Lower lobe of right lung (tissue), 2 donors: Measurements from ENCODE around the gene TBC1D8. TPM values are rescaled to one million over a fixed set of nuclear protein-coding genes. Genes with fewer than 3 reads are reported as not detected.
"Not testable (repeated sequence)": the region's sequence is repeated elsewhere in the genome, so short reads cannot be mapped to it uniquely, and the experiment has no call there.

ENCODE experiments used
- ATAC-seq, 2 donors: fragments of 200-7000 bp; cut with Tn5 transposase; one replicate each; pipeline ENCODE4 v1.9.1; 2020 to 2022; ENCODE audit warnings: mild to moderate bottlenecking in 2 of 2, moderate library complexity in 2 of 2
- DNase-seq: peaks from one replicate; pipeline ENCODE4 v3.0.0-alpha.2; 2020
- H3K27ac ChIP-seq: fragments of 200-600 bp; one replicate; pipeline ENCODE4 v1.8.0; 2022
- H3K27me3 ChIP-seq: fragments of 200-600 bp; one replicate; pipeline ENCODE4 v1.8.0; 2022; ENCODE audit warnings: low read depth
- H3K36me3 ChIP-seq: fragments of 200-600 bp; one replicate; pipeline ENCODE4 v1.8.0; 2022; ENCODE audit warnings: mild to moderate bottlenecking
- H3K4me1 ChIP-seq: fragments of 200-600 bp; one replicate; pipeline ENCODE4 v1.8.0; 2022
- H3K4me3 ChIP-seq: fragments of 200-600 bp; one replicate; pipeline ENCODE4 v1.8.0; 2022; ENCODE audit warnings: mild to moderate bottlenecking
- H3K9me3 ChIP-seq: fragments of 200-600 bp; one replicate; pipeline ENCODE4 v1.8.0; 2022
- intact Hi-C: fragments of 100-400 bp; cut with DNase I; formaldehyde crosslinking; loops from one replicate; pipeline ENCODE4 v1.11.0; 2022
- total RNA-seq: library from RNA; stranded (reverse); fragmentation: NEBNext Ultra II Directional; extraction: Animal tissue kit (Norgen Biotek cat#: 25700); gene quantifications from one replicate; pipeline ENCODE4 v1.2.1, GENCODE V29; 2021
- TF ChIP-seq, protein P1 (sequence below): fragments of 200-600 bp; IDR thresholded peaks from one replicate; pipeline ENCODE4 v1.8.0; 2022; ENCODE audit warnings: antibody characterized with exemption, mild to moderate bottlenecking
- donor health status: DM: no; HTN: yes; CAD: no; lungs with severe emphysema.

Gene TBC1D8
- total RNA-seq, 1 donor from 2014 or later: 30.2 TPM

DNA sequence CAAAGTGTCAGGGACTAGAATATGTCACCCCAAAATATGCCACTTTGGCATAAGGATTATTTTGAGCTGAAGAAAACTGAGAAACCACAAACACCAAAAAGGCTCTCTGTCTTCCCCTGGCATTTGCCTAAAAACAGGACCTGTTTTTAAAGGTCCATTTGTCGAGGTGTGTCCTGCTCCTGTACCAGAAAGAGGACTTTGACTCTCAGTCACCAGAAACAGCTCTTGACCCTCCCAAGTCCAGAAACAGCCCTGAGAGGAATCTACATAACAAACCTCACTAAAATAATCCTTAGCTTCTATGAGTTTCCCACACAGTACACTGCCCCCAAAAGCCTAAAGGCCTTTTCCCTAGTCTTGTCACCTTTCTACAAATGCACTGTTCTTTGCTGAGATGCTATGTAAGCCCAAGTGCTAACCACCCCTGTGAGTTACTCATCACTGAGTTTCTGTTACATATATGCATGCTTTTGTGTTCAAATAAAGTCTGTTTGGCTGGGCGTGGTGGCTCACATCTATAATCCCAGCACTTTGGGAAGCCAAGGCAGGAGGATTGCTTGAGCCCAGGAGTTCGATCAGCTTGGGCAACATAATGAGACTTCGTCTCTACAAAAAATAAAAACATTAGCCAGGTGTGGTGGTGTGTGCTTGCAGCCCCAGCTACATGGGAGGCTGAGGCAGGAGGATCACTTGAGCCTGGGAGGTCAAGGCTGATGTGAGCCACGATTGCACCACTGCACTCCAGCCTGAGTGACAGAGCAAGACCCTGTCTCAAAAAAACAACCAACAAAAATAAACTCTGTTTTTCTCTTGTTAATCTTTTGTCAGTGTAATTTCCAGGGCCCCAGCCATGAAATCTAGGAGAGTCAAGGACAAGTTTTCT, 93.9 kb downstream of the TBC1D8 start:
- Histone ChIP-seq H3K4me3 (no peak overlapping the region), H3K4me1 (peaks cover 5% of the 10 kb centered on the region), H3K36me3 (peaks cover 38% of the 10 kb centered on the region), H3K9me3 (no peaks in the 10 kb centered on the region), H3K27ac (no peak overlapping the region), H3K27me3 (no peaks in the 10 kb centered on the region)
- TF ChIP-seq, protein P1, sequence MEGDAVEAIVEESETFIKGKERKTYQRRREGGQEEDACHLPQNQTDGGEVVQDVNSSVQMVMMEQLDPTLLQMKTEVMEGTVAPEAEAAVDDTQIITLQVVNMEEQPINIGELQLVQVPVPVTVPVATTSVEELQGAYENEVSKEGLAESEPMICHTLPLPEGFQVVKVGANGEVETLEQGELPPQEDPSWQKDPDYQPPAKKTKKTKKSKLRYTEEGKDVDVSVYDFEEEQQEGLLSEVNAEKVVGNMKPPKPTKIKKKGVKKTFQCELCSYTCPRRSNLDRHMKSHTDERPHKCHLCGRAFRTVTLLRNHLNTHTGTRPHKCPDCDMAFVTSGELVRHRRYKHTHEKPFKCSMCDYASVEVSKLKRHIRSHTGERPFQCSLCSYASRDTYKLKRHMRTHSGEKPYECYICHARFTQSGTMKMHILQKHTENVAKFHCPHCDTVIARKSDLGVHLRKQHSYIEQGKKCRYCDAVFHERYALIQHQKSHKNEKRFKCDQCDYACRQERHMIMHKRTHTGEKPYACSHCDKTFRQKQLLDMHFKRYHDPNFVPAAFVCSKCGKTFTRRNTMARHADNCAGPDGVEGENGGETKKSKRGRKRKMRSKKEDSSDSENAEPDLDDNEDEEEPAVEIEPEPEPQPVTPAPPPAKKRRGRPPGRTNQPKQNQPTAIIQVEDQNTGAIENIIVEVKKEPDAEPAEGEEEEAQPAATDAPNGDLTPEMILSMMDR: no peak
- DNase-seq: no peak
- ATAC-seq: no peak
- intact Hi-C loops: no loop called here

DNA sequence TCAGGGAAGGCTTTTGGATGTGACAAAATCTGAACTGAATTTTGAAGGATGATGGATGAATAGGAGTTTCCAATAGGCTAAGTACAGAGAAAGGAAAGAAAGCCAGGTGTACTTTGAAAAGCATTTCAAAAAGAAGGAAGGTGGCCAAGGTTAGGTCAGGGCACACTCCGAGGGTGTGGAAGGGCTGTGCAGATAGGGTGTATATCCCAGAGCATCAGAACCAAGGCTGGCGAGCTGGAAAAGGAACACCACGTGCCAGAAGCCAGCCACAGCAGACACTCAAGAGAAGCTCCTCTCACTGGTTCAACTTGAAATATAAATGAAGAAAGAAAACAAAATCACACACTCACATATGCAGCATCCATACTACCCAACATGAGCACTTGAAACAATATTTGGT, 98.1 kb downstream of the TBC1D8 start:
- TF ChIP-seq, protein P1: no peak

DNA sequence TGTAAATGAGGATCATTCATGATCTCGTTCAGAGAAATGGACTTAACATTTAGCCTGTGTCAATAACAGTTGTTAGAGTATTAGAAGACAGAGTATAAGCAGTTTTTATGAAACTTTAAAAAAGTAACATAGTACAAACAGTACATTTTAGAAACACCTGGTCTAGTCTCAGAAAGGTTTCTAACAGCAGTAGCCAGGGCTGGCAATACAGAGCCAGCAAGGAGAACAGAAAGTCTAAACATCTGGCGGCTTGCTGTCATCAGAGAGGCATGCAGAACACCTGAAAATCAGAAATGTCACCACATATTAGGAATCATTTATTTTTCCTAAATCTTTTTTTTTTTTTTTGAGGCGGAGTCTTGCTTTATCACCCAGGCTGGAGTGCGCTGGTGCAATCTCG, 99.0 kb downstream of the TBC1D8 start:
- H3K9me3 ChIP-seq: no peaks in the 10 kb centered on the region
- H3K4me3 ChIP-seq: no peak overlapping the region
- no peak overlapping the region for H3K27ac ChIP-seq
- H3K36me3 ChIP-seq: peaks cover 46% of the 10 kb centered on the region
- H3K27me3 ChIP-seq: no peaks in the 10 kb centered on the region
- no peak for ATAC-seq
- TF ChIP-seq, protein P1: no peak
- intact Hi-C loops: no loop called here
- no peaks in the 10 kb centered on the region for H3K4me1 ChIP-seq
- no peak for DNase-seq

More for the DNA sequence above, 98.1 kb downstream of the TBC1D8 start:
- intact Hi-C loops: no loop called here
- Histone ChIP-seq H3K9me3 (no peaks in the 10 kb centered on the region), H3K4me3 (no peak overlapping the region), H3K27ac (no peak overlapping the region), H3K27me3 (no peaks in the 10 kb centered on the region), H3K4me1 (no peaks in the 10 kb centered on the region), H3K36me3 (peaks cover 52% of the 10 kb centered on the region)
- no peak for DNase-seq
- no peak for ATAC-seq

- DNase-seq, intact Hi-C loops, H3K27ac ChIP-seq, H3K4me1 ChIP-seq, H3K9me3 ChIP-seq, H3K4me3 ChIP-seq, ATAC-seq, H3K27me3 ChIP-seq: not testable (repeated sequence)
- peaks cover 41% of the 10 kb centered on the region for H3K36me3 ChIP-seq
Observed at GRCh38 chr2:101050886-101051285, 100.3 kb downstream of the TBC1D8 start.

DNA sequence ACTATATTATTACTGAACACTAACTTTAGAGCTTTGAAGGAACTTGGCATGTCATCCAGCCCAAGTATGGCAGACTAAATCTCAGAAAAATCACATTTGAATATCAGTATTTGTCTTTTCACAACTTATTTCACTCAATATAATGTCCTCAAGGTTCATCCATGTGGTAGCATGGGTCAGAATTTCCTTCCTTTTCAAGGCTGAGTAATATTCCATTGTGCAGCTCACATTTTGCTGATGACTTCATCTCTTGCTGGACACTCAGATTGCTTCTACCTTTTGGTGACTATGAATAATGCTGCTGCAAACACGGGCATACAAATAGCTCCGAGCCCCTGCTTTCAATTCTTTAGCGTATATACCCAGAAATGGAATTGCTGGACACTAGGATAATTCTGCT, 102.4 kb downstream of the TBC1D8 start:
- H3K4me1 ChIP-seq: no peaks in the 10 kb centered on the region
- intact Hi-C loops: no loop called here
- no peak overlapping the region for H3K27ac ChIP-seq
- no peak for DNase-seq
- H3K36me3 ChIP-seq: peaks cover 44% of the 10 kb centered on the region
- ATAC-seq: no peak
- H3K9me3 ChIP-seq: no peaks in the 10 kb centered on the region
- H3K27me3 ChIP-seq: no peaks in the 10 kb centered on the region
- no peak overlapping the region for H3K4me3 ChIP-seq
- TF ChIP-seq, protein P1: no peak

- Histone ChIP-seq H3K4me1 (no peaks in the 10 kb centered on the region), H3K27me3 (no peaks in the 10 kb centered on the region), H3K27ac (no peak overlapping the region), H3K9me3 (no peaks in the 10 kb centered on the region), H3K36me3 (peaks cover 35% of the 10 kb centered on the region), H3K4me3 (no peak overlapping the region)
- intact Hi-C loops: no loop called here
- TF ChIP-seq, protein P1: no peak
- ATAC-seq (peak in 1 of 2 donors; percentile 49), DNase-seq (no peak)
Observed at GRCh38 chr2:101047774-101048173, 103.4 kb downstream of the TBC1D8 start.
